Hepatocyte (in vitro differentiated cells): ENCODE results near the gene ING3.

Experiments used
- CTCF ChIP-seq: fragments of 200-600 bp; sonication (generic); IDR thresholded peaks from 2 replicates; pipeline ENCODE4 v1.5.1; 2016; ENCODE audit warnings: antibody characterized with exemption, mild to moderate bottlenecking; ENCODE audit not compliant: poor library complexity
- EZH2 ChIP-seq: fragments of 200-600 bp; sonication (generic); IDR thresholded peaks from 2 replicates; pipeline ENCODE4 v1.6.1; 2016; ENCODE audit warnings: antibody characterized with exemption, mild to moderate bottlenecking, borderline replicate concordance
- EZH2phosphoT487 ChIP-seq: fragments of 200-600 bp; sonication (generic); IDR thresholded peaks from one replicate; pipeline ENCODE4 v1.6.1; 2018; ENCODE audit warnings: antibody characterized with exemption, mild to moderate bottlenecking, low read depth, moderate library complexity; ENCODE audit not compliant: unreplicated experiment, severe bottlenecking

- TF ChIP-seq CTCF (no peak), EZH2 (no peak), EZH2phosphoT487 (no peak)
Observed at GRCh38 chr7:120947980-120948379, 2.6 kb upstream of the ING3 start.
